NCI-H1105 treated with DMSO at 0.1 percent for 48 hours (cell line): ENCODE data around the gene GMPS.
"Not testable (repeated sequence)": the region's sequence is repeated elsewhere in the genome, so short reads cannot be mapped to it uniquely, and the experiment has no call there.

Source experiments
- DNase-seq: peaks from one replicate; lab custom pipeline; 2025; lab: John Stamatoyannopoulos, UW

The GMPS gene

GRCh38 chr3:155870133-155870944 lies at the start of gene GMPS:
Gene GMPS, plus strand, starts transcription at chr3:155870650. Its CDS starts 221 bp downstream, at chr3:155870871.
- DNase-seq: peak; percentile 100

DNA sequence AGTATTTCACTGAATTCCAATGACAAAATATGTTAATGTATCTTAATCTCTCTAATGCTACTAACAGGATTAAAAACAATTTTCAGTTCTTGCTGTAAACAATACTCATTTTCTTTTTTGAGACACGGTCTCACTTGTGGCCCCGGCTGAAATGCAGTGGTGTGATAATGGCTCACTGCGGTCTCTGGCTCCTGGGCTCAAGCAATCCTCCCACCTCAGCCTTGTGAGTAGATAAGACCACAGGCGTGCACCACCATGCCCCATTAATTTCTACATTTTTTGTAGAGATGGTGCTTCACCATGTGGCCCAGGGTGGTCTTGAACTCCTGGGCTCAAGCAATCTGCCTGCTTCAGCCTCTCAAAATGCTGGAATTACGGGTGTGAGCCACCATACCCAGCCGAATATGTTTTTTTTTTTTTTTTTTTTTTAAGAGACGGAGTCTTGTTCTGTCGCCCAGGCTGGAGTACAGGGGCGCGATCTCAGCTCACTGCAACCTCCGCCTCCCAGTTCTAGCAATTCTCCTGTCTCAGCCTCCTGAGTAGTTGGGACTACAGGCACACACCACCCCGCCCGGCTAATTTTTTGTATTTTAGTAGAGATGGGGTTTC lies 41.9 kb upstream of the GMPS start:
- DNase-seq: not testable (repeated sequence)

- DNase-seq: no peak
Measured at GRCh38 chr3:155835341-155836071, 34.9 kb upstream of the GMPS start.

DNA sequence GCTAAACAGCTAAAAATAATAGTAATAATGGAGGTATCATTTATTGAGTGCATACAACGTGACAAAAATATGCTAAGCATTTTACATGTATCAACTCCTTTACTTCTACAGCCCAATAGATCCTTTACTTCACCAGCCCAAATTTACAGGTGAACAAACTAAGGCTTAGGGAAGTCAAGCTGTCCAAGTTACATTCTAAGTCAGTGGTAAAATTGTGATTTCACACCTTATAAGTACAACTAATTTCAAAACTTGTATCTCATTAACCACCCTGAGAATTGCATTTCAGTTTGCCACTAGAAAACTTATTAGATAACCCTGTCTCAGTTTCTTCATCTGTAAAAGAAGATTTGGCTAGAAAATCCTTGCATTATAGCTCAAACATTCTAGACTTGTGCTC lies 26.9 kb upstream of the GMPS start:
- no peak for DNase-seq

DNA sequence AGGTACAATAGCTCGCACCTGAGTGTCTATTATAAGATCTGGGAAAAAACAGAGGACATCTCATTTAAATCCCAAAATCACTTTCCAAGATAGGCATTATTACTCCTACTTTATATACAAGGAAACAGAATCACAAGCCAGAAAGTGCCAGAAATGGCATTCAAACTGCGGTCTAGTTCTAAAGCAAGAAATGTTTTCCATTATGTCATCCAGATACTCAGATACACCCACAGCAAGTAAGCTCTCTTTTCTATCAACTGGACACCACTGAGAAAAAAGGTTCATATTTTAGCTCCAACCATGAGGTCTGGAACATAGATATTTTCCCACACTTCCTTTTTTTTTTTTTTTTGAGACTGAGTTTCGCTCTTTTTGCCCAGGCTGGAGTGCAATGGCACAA lies 24.3 kb upstream of the GMPS start:
- no peak for DNase-seq

GRCh38 chr3:155847993-155848392 lies 22.5 kb upstream of the GMPS start:
- DNase-seq: no peak

- not testable (repeated sequence) for DNase-seq
Measured at GRCh38 chr3:155849404-155849803, 21.0 kb upstream of the GMPS start.

- DNase-seq: no peak
Measured at GRCh38 chr3:155852341-155852740, 18.1 kb upstream of the GMPS start.

GRCh38 chr3:155853214-155854140 lies 17.0 kb upstream of the GMPS start:
- DNase-seq: peak; percentile 26

DNA sequence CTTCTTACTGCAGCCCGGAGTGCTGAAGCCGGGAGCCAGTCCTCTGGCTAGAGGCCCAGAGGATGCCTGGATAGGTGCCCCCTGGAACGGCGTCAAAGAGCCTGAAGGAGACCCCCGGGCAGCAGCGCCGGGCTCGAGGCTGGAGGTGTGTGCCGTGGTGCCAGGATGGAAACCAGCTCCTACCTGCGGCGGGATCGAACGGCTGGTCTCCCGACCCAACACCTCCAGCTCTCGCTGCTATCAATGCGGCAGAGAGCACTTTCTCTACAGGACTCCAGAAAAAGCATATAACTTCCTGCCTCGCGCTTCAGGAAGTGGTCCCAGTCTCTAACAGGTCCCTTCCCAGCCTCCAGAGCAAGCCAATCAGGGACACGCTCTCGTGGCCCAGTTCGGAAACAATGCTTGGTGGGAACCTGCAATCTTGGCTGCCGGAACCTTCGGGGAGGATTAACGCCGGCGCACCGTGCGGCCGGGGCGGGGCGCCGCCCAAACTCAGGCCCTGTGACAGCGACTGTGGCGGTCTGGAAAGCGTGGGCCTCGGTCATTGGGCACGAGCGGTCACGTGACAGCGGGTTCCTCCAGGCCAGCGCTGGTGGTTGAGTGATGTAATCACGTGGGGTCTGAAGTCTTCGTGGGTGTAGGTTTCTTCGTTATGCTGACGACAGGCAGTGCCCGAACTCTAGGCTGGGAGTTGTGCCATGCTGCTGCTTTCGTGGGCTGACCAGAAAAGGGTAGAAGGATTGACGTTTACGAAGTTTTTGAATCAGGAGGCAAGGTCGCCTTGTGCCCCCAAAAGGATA lies 16.1 kb upstream of the GMPS start, which contains the start of gene SLC33A1:
Gene SLC33A1, minus strand, starts transcription at position 287 of the 800 bp plus-strand sequence. CDS start 430 bp downstream, outside the sequence.
- DNase-seq: peak; percentile 100

GRCh38 chr3:155859859-155860258 lies 10.6 kb upstream of the GMPS start:
- DNase-seq: peak; percentile 20

DNA sequence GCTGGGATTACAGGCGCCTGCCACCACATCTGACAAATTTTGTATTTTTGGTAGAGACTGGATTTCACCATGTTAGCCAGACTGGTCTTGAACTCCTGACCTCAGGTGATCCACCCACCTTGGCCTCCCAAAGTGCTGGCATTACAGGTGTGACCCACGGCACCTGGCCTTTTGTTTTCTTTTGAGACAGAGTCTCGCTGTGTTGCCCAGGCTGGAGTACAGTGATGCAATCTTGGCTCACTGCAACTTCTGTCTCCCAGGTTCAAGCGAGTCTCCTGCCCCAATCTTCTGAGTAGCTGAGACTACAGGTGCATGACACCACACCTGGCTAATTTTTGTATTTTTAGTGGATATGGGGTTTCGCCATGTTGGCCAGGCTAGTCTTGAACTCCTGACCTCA lies 10.0 kb upstream of the GMPS start:
- DNase-seq: not testable (repeated sequence)

- DNase-seq: no peak
Measured at GRCh38 chr3:155861476-155862183, 8.8 kb upstream of the GMPS start.

GRCh38 chr3:155862290-155862982 lies 8.0 kb upstream of the GMPS start:
- not testable (repeated sequence) for DNase-seq

DNA sequence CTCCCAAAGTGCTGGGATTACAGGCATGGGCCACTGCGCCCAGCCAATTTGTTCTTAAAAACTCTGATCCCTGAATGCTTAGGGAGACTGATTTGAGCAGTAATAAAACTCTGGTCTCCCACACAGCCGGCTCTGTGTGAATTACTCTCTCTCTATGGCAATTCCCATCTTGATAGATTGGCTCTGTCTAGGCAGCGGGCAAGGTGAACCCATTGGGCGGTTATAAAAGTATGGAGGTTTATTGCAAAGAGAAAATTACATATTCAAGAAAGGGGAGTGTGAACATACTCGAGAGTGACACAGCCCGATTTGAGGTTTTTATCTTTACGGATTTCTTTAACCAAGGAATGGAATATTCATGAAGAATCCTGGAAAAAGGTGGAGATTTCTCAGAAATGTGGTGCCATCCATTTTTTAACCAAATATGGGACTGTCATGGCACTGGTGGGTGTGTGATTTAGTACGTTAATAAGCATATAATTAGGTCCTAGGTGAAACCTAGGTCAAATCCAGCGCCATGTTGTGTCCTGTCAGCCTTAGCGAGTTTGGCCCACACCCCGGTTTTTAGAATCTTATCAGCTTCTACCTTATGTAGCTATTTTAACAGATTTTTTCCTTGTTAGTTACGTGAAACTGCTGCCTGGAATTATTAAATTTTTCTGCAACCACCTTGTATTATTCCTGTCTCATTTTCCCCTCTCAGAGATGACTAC lies 7.2 kb upstream of the GMPS start:
- DNase-seq: no peak

DNA sequence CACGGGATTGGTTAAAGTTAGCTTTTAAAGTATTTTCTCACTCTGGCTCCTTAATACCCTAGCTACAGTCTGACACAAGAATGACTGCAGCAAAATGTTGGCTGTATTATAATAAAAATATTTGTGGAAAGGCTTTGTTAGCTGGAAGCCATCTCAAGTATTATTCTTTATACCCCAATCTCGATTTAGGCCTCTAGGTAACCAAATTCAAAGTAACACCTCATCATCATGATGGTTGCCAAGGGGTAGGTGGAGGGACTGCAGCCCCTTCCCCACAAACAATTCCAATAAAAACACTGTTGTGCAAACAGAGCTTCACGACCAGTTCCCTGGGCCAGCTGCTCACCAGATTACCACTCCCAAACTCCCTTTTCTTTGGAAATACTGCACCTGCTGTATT lies 759 bp upstream of the GMPS start:
- no peak for DNase-seq

DNA sequence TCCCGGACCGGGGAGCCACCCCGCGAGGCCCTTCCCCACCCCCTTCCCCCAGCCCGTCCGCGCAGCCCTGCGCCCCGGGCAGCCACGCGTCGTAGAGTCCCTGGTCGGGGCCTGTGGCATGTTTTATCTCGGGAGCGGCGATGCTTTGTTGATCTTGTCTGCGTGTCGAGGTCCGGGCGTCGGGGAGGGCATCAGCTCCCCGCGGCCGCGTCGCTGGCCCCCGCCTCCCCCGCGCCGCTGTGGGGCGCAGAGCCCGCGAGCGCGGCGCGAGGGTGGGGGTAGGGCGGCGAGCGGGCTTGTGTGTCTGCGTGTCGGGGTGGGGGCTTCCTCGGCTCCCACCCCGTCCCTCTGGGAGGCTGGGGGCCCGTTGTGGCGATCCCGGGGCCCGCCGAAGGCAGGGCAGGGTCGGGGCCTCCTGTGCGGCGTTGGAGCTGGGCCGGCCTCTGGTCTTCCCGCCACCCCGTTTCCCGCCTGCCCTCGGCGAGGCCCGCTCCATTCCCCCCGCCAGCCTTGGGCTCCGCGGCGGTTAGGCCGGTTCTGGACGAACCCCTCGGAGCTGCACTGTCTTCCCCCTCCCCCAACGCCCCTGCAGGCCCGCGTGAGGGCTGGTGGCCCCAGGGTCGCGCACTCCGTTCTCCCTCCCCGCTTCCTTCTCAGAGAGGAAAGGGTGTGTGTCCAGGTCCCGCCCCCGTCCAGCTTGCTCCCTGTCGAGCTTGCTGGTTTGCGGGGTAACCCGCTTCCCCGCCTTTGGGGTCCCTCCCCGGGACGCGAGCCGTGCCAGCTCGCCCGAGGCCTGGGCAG lies 695 bp downstream of the GMPS start:
- peak; percentile 49 for DNase-seq

DNA sequence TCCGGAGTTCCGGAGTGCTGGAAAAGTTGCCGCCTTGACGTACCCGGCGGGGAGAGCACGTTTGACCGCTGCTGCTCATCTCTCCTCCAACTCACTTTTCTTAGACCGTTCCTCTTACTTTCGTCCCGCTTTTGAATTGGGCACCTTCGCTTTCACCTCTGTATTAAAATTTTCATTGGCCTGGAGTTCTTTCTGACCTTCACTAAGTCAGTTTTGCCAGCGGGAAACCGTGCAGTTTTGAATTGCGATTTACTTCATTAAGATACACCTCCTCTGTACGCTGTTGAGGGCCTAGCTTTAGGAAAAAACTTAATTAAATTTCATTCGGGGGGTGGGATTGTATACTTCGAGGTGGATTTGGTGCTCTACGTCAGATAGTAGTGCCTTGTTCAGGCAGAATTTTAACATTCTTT lies 1.3 kb downstream of the GMPS start:
- DNase-seq: no peak
